Endodermal cell (in vitro differentiated cells): Measurements from ENCODE around the gene FBXW11. TPM values are rescaled to one million over a fixed set of nuclear protein-coding genes. Genes with fewer than 3 reads are reported as not detected.
A peak's percentile ranks its signal among the peaks of the same experiment; 100 is the strongest.

ENCODE experiments used
- DNase-seq: peaks from one replicate; pipeline ENCODE4 v3.0.0-alpha.2; 2017
- H3K27ac ChIP-seq: 2 replicates; pipeline ENCODE4 v1.5.1; 2013; ENCODE audit warnings: mild to moderate bottlenecking, low read depth, low read length, moderate library complexity
- H3K27me3 ChIP-seq: 2 replicates; pipeline ENCODE4 v1.6.1; 2013; ENCODE audit warnings: mild to moderate bottlenecking, low read length, moderate library complexity; ENCODE audit not compliant: insufficient read depth, control insufficient read depth, poor library complexity, severe bottlenecking
- H3K36me3 ChIP-seq: 2 replicates; pipeline ENCODE4 v1.7.0; 2013; ENCODE audit warnings: mild to moderate bottlenecking, low read length, moderate library complexity; ENCODE audit not compliant: control insufficient read depth, insufficient read depth
- H3K4me1 ChIP-seq: one replicate; pipeline ENCODE4 v1.7.0; 2013; ENCODE audit warnings: low read length; ENCODE audit not compliant: control insufficient read depth, insufficient read depth
- H3K4me3 ChIP-seq: 2 replicates; pipeline ENCODE4 v1.5.1; 2013; ENCODE audit warnings: mild to moderate bottlenecking, low read length, moderate library complexity
- H3K9ac ChIP-seq: 2 replicates; pipeline ENCODE4 v1.6.1; 2013; ENCODE audit warnings: mild to moderate bottlenecking, low read length, moderate library complexity; ENCODE audit not compliant: poor library complexity, severe bottlenecking; ENCODE audit errors: extremely low read depth
- H3K9me3 ChIP-seq: 2 replicates; pipeline ENCODE4 v1.6.1; 2013; ENCODE audit warnings: mild to moderate bottlenecking, low read length, moderate library complexity; ENCODE audit not compliant: control insufficient read depth
- H3K27ac Mint-ChIP-seq: 2 replicates; pipeline ENCODE4 v1.8.0; 2020; ENCODE audit warnings: mixed read lengths
- H3K27me3 Mint-ChIP-seq: 2 replicates; pipeline ENCODE4 v1.8.0; 2021; ENCODE audit warnings: mild to moderate bottlenecking, mixed read lengths; ENCODE audit not compliant: insufficient read depth
- H3K36me3 Mint-ChIP-seq: 2 replicates; pipeline ENCODE4 v1.8.0; 2020; ENCODE audit warnings: low read depth, mixed read lengths
- H3K4me1 Mint-ChIP-seq: 2 replicates; pipeline ENCODE4 v1.8.0; 2020; ENCODE audit warnings: mixed read lengths
- H3K4me3 Mint-ChIP-seq: 2 replicates; pipeline ENCODE4 v1.8.0; 2020; ENCODE audit warnings: mild to moderate bottlenecking, moderate library complexity, mixed read lengths
- H3K9me3 Mint-ChIP-seq: 2 replicates; pipeline ENCODE4 v1.8.0; 2020; ENCODE audit warnings: mild to moderate bottlenecking, mixed read lengths
- whole genome bisulfite sequencing, 2 experiments: methylation state at CpG; one replicate each; pipeline versions ENCODE4 v1.1.5 to v1.1.7; 2013; ENCODE audit warnings: missing lambda C conversion rate in 2 of 2, mixed read lengths in 1 of 2; ENCODE audit not compliant: insufficient coverage in 1 of 2, insufficient read length in 1 of 2; 5-methylcytosine and 5-hydroxymethylcytosine counted together
- total RNA-seq, 2 donors: library from RNA; stranded (reverse); fragmentation: NEBNext Ultra II Directional in 1 of 2; extraction: Animal tissue kit (Norgen Biotek cat#: 25700) in 1 of 2; gene quantifications; 2 replicates in 1 of 2; 3 replicates in 1 of 2; pipeline ENCODE4 v1.2.1, GENCODE V29; 2021
- TF ChIP-seq, protein P1 (sequence below): fragments of 200-600 bp; sonication (generic); conservative IDR thresholded peaks from 2 replicates; pipeline ENCODE4 v1.5.0; 2021; ENCODE audit warnings: antibody characterized with exemption, mild to moderate bottlenecking

The FBXW11 gene
- total RNA-seq, 2 donors from 2014 or later = 42.2 to 49.4 TPM

GRCh38 chr5:171952021-171952420 is 54.4 kb downstream of the FBXW11 start:
- H3K27ac Mint-ChIP-seq = no peak overlapping the region
- Histone ChIP-seq H3K9ac (no peak overlapping the region), H3K36me3 (no peaks in the 10 kb centered on the region), H3K4me3 (no peak overlapping the region), H3K27me3 (no peaks in the 10 kb centered on the region), H3K27ac (no peak overlapping the region), H3K4me1 (peaks cover 9% of the 10 kb centered on the region), H3K9me3 (no peaks in the 10 kb centered on the region)
- no peak overlapping the region for H3K4me3 Mint-ChIP-seq
- 95 to 100% methylated on average over 1 to 4 of the region's 5 CpGs for WGBS, 2 experiments
- peaks cover 34% of the 10 kb centered on the region for H3K4me1 Mint-ChIP-seq
- no peaks in the 10 kb centered on the region for H3K9me3 Mint-ChIP-seq
- TF ChIP-seq, protein P1, sequence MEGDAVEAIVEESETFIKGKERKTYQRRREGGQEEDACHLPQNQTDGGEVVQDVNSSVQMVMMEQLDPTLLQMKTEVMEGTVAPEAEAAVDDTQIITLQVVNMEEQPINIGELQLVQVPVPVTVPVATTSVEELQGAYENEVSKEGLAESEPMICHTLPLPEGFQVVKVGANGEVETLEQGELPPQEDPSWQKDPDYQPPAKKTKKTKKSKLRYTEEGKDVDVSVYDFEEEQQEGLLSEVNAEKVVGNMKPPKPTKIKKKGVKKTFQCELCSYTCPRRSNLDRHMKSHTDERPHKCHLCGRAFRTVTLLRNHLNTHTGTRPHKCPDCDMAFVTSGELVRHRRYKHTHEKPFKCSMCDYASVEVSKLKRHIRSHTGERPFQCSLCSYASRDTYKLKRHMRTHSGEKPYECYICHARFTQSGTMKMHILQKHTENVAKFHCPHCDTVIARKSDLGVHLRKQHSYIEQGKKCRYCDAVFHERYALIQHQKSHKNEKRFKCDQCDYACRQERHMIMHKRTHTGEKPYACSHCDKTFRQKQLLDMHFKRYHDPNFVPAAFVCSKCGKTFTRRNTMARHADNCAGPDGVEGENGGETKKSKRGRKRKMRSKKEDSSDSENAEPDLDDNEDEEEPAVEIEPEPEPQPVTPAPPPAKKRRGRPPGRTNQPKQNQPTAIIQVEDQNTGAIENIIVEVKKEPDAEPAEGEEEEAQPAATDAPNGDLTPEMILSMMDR = no peak
- no peaks in the 10 kb centered on the region for H3K27me3 Mint-ChIP-seq
- no peaks in the 10 kb centered on the region for H3K36me3 Mint-ChIP-seq
- no peak for DNase-seq

DNA sequence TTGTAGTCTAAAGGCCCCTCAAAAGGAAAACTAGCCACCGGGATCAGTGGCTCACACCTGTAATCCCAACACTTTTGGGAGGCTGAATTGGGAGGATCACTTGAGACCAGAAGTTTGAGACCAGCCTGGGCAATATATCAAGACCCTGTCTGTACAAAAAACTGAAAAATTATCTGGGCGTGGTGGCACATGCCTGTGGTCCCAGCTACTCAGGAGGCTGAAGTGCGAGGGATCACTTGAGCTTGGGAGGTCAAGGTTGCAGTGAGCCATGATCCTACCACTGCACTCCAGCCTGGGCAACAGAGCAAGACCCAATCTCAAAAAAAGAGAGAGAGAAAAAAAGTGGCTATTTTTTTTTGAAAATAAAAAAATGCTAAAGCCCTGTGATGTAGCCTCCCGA is 55.2 kb downstream of the FBXW11 start:
- H3K9me3 ChIP-seq = no peaks in the 10 kb centered on the region
- WGBS, 2 experiments = 68 to 72% methylated on average over 4 of the region's 4 CpGs
- no peak overlapping the region for H3K4me3 ChIP-seq
- Mint-ChIP-seq H3K27me3 (no peaks in the 10 kb centered on the region), H3K4me1 (peaks cover 26% of the 10 kb centered on the region), H3K27ac (no peak overlapping the region), H3K4me3 (no peak overlapping the region), H3K36me3 (no peaks in the 10 kb centered on the region), H3K9me3 (no peaks in the 10 kb centered on the region)
- TF ChIP-seq, protein P1 = no peak
- no peaks in the 10 kb centered on the region for H3K27me3 ChIP-seq
- no peak overlapping the region for H3K9ac ChIP-seq
- DNase-seq = no peak
- H3K27ac ChIP-seq = no peak overlapping the region
- H3K36me3 ChIP-seq = no peaks in the 10 kb centered on the region
- H3K4me1 ChIP-seq = peaks cover 9% of the 10 kb centered on the region

GRCh38 chr5:171946000-171946781 is 60.2 kb downstream of the FBXW11 start:
- no peaks in the 10 kb centered on the region for H3K27me3 Mint-ChIP-seq

More at GRCh38 chr5:171946000-171946781, 60.2 kb downstream of the FBXW11 start:
- H3K4me3 ChIP-seq = no peak overlapping the region
- TF ChIP-seq, protein P1 = peak; percentile 59
- H3K9me3 Mint-ChIP-seq = no peaks in the 10 kb centered on the region
- 87 to 91% methylated on average over 3 of the region's 3 CpGs for WGBS, 2 experiments
- no peaks in the 10 kb centered on the region for H3K9me3 ChIP-seq
- H3K36me3 Mint-ChIP-seq = peaks cover 3% of the 10 kb centered on the region
- no peak overlapping the region for H3K4me3 Mint-ChIP-seq
- H3K27ac Mint-ChIP-seq = peak overlapping the region; percentile 14
- H3K27me3 ChIP-seq = no peaks in the 10 kb centered on the region
- no peaks in the 10 kb centered on the region for H3K4me1 ChIP-seq
- peaks cover 2% of the 10 kb centered on the region for H3K4me1 Mint-ChIP-seq
- DNase-seq = no peak
- no peaks in the 10 kb centered on the region for H3K36me3 ChIP-seq
- no peak overlapping the region for H3K9ac ChIP-seq
- H3K27ac ChIP-seq = no peak overlapping the region
